HG03135 (cell line): ENCODE results near the gene CCDC154.

Source experiments
- ATAC-seq: cut with Tn5 transposase; IDR thresholded peaks from one replicate; pipeline ENCODE4 v1.9.1; 2021; ENCODE audit warnings: mild to moderate bottlenecking, moderate library complexity; ENCODE audit not compliant: unreplicated experiment

Gene CCDC154

GRCh38 chr16:1427473-1428461, 16.6 kb downstream of the CCDC154 start:
- ATAC-seq, result no peak

GRCh38 chr16:1426734-1427471, 17.5 kb downstream of the CCDC154 start:
- no peak for ATAC-seq

GRCh38 chr16:1425616-1426370, 18.6 kb downstream of the CCDC154 start:
- ATAC-seq, result no peak

GRCh38 chr16:1424028-1424427, 20.3 kb downstream of the CCDC154 start:
- ATAC-seq, result no peak

GRCh38 chr16:1422076-1422475, 22.3 kb downstream of the CCDC154 start:
- no peak for ATAC-seq

GRCh38 chr16:1420111-1420539, 24.2 kb downstream of the CCDC154 start:
- ATAC-seq, result peak; percentile 13

- ATAC-seq, result no peak
These were observed 27.8 kb downstream of the CCDC154 start for GRCh38 chr16:1416521-1416941.

GRCh38 chr16:1414532-1415260, 29.7 kb downstream of the CCDC154 start, which contains the start of gene UNKL:
Gene UNKL (minus strand): TSS chr16:1414704. CDS start chr16:1414691, 13 bp downstream.
- ATAC-seq, result no peak

GRCh38 chr16:1413684-1414531, 30.4 kb downstream of the CCDC154 start:
- ATAC-seq, result no peak

- ATAC-seq, result no peak
These were observed 31.5 kb downstream of the CCDC154 start for GRCh38 chr16:1412847-1413246.

GRCh38 chr16:1408171-1408837, 36.1 kb downstream of the CCDC154 start:
- ATAC-seq, result peak; percentile 81

GRCh38 chr16:1407753-1408152, 36.6 kb downstream of the CCDC154 start:
- peak; percentile 8 for ATAC-seq

- ATAC-seq, result no peak
These were observed 40.6 kb downstream of the CCDC154 start for GRCh38 chr16:1403733-1404132.

GRCh38 chr16:1403036-1403435, 41.3 kb downstream of the CCDC154 start:
- ATAC-seq, result no peak

- ATAC-seq, result no peak
These were observed 42.6 kb downstream of the CCDC154 start for GRCh38 chr16:1401758-1402154.

- ATAC-seq, result no peak
These were observed 43.1 kb downstream of the CCDC154 start for GRCh38 chr16:1401061-1401757.

GRCh38 chr16:1398826-1399581, 45.4 kb downstream of the CCDC154 start:
- ATAC-seq, result no peak
